Measurements from ENCODE around the gene ZMIZ1.

GRCh38 chr10:79320820-79321493 is 252.2 kb downstream of the ZMIZ1 start:
- no peak for TF ChIP-seq CTCF (IDR thresholded peaks at IDR 0.05 in 2 of 3, conservative IDR thresholded peaks at IDR 0.05 in 1 of 3; ENCODE audit: borderline replicate concordance in 1 of 3, insufficient read depth in 1 of 3, low read depth in 2 of 3, low read length in 2 of 3)
- TF ChIP-seq YY1 (IDR thresholded peaks at IDR 0.05; ENCODE audit: extremely low read depth, insufficient replicate concordance, low read depth, low read length), result no peak
- TF ChIP-seq, protein P1, sequence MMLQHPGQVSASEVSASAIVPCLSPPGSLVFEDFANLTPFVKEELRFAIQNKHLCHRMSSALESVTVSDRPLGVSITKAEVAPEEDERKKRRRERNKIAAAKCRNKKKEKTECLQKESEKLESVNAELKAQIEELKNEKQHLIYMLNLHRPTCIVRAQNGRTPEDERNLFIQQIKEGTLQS (IDR thresholded peaks at IDR 0.05), result no peak
- no peak for TF ChIP-seq POLR2A (IDR thresholded peaks at IDR 0.05; ENCODE audit: borderline replicate concordance, extremely low read depth, insufficient read depth, insufficient read length)
- TF ChIP-seq, protein P2, sequence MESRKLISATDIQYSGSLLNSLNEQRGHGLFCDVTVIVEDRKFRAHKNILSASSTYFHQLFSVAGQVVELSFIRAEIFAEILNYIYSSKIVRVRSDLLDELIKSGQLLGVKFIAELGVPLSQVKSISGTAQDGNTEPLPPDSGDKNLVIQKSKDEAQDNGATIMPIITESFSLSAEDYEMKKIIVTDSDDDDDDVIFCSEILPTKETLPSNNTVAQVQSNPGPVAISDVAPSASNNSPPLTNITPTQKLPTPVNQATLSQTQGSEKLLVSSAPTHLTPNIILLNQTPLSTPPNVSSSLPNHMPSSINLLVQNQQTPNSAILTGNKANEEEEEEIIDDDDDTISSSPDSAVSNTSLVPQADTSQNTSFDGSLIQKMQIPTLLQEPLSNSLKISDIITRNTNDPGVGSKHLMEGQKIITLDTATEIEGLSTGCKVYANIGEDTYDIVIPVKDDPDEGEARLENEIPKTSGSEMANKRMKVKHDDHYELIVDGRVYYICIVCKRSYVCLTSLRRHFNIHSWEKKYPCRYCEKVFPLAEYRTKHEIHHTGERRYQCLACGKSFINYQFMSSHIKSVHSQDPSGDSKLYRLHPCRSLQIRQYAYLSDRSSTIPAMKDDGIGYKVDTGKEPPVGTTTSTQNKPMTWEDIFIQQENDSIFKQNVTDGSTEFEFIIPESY (IDR thresholded peaks at IDR 0.05; ENCODE audit: extremely low read depth, insufficient replicate concordance, low read length), result no peak
- no peak for TF ChIP-seq POLR2AphosphoS5 (IDR thresholded peaks at IDR 0.05; ENCODE audit: low read depth, low read length)
